HUES64 (cell line): ENCODE data around the gene RTN1.
A peak's percentile ranks its signal among the peaks of the same experiment; 100 is the strongest.
"Not testable (repeated sequence)": the region's sequence is repeated elsewhere in the genome, so short reads cannot be mapped to it uniquely, and the experiment has no call there.

Source experiments
- H3K27ac ChIP-seq: 2 replicates; pipeline ENCODE4 v1.7.0; 2013; ENCODE audit warnings: low read depth, low read length, inconsistent platforms
- H3K27me3 ChIP-seq: 2 replicates; pipeline ENCODE4 v1.6.1; 2013; ENCODE audit warnings: mild to moderate bottlenecking, low read length; ENCODE audit not compliant: insufficient read depth
- H3K36me3 ChIP-seq: 2 replicates; pipeline ENCODE4 v1.6.1; 2013; ENCODE audit warnings: mild to moderate bottlenecking, low read length; ENCODE audit not compliant: insufficient read depth
- H3K4me1 ChIP-seq: 2 replicates; pipeline ENCODE4 v1.6.1; 2013; ENCODE audit warnings: mild to moderate bottlenecking, low read length, moderate library complexity; ENCODE audit not compliant: insufficient read depth
- H3K4me3 ChIP-seq: 2 replicates; pipeline ENCODE4 v1.5.1; 2013; ENCODE audit warnings: mild to moderate bottlenecking, low read length, moderate library complexity
- H3K9ac ChIP-seq: 2 replicates; pipeline ENCODE4 v1.6.1; 2013; ENCODE audit warnings: mild to moderate bottlenecking, low read depth, low read length
- H3K9me3 ChIP-seq: 2 replicates; pipeline ENCODE4 v1.6.1; 2013; ENCODE audit warnings: low read depth, low read length; ENCODE audit not compliant: insufficient read depth
- WGBS: fragments of 150-250, 120-280 bp; methylation state at CpG from one replicate; pipeline ENCODE4 v1.1.7; 2013; ENCODE audit warnings: missing lambda C conversion rate; 5-methylcytosine and 5-hydroxymethylcytosine counted together

RTN1 gene

GRCh38 chr14:59675394-59675793, 195.2 kb downstream of the RTN1 start:
- WGBS, result no CpG with 5 or more reads among the region's 1 CpG
- peaks cover 2% of the 10 kb centered on the region; the same call in 1 of the 2 replicates for H3K4me1 ChIP-seq
- peaks cover 11% of the 10 kb centered on the region for H3K9me3 ChIP-seq
- no peaks in the 10 kb centered on the region for H3K36me3 ChIP-seq
- no peak overlapping the region for H3K4me3 ChIP-seq
- no peaks in the 10 kb centered on the region for H3K27me3 ChIP-seq
- H3K9ac ChIP-seq, result no peak overlapping the region
- no peak overlapping the region for H3K27ac ChIP-seq

DNA sequence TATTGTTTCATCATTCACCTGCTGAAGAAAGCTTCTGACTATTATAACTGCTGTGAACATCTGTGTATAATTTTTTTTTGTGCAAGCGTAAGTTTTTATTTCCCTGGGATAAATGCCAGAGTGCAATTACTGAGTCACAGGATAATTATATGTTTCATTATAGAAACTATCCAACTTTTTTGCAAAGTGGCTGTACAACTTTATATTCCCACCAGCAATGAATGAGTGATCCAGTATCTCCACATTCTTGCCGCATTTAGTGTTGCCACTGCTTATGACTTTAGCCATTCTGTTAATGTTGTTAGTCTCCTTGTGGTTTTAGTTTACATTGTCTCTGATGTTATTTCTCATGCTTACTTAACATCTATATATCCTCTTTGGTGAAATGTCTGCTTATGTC, 205.8 kb downstream of the RTN1 start:
- Histone ChIP-seq H3K36me3 (no peaks in the 10 kb centered on the region), H3K4me3 (no peak overlapping the region), H3K27ac (no peak overlapping the region), H3K9me3 (no peaks in the 10 kb centered on the region), H3K9ac (no peak overlapping the region), H3K4me1 (no peaks in the 10 kb centered on the region), H3K27me3 (no peaks in the 10 kb centered on the region)
- 100% methylated on average over 2 of the region's 2 CpGs for WGBS

DNA sequence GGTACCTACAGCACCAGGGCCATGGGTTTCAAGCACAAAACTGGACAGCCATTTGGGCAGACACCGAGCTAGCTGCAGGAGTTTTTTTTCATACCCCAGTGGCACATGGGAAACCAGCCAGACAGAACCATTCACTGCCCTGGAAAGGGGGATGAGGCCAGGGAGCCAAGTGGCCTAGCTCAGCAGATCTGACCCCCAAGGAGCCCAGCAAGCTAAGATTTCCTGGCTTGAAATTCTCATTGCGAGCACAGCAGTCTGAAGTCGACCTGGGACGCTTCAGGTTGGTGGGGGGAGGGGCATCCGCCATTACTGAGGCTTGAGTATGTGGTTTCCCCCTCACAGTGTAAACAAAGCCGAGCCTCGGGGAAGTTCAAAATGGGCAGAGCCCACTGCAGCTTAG, 212.8 kb downstream of the RTN1 start:
- 73% methylated on average over 7 of the region's 7 CpGs for WGBS
- Histone ChIP-seq H3K9me3 (no peaks in the 10 kb centered on the region), H3K4me3 (no peak overlapping the region), H3K4me1 (no peaks in the 10 kb centered on the region), H3K27me3 (no peaks in the 10 kb centered on the region), H3K36me3 (no peaks in the 10 kb centered on the region), H3K9ac (no peak overlapping the region), H3K27ac (no peak overlapping the region)

DNA sequence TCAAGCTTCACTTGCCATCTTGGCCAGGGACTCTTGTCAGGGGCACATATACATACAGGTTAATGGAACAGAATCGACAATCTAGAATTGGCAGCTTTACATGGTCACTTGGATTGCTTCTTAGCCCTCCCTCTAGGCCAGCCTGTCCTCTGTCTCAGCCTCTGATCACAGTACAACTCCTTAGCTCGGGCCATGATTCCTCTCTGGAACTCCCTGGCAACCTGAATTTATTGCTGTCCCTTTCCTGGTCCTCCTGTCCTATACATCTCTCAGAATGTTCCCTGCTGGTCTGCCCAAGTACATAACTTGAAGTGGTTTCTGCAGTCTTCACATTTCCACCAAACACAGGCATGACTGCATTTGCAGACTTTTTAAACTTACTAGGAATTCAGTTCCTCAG, 214.1 kb downstream of the RTN1 start:
- no peaks in the 10 kb centered on the region for H3K27me3 ChIP-seq
- 93% methylated on average over 2 of the region's 2 CpGs for WGBS
- no peak overlapping the region for H3K9ac ChIP-seq
- no peaks in the 10 kb centered on the region for H3K9me3 ChIP-seq
- no peak overlapping the region for H3K4me3 ChIP-seq
- no peak overlapping the region for H3K27ac ChIP-seq
- H3K36me3 ChIP-seq, result no peaks in the 10 kb centered on the region
- no peaks in the 10 kb centered on the region for H3K4me1 ChIP-seq

DNA sequence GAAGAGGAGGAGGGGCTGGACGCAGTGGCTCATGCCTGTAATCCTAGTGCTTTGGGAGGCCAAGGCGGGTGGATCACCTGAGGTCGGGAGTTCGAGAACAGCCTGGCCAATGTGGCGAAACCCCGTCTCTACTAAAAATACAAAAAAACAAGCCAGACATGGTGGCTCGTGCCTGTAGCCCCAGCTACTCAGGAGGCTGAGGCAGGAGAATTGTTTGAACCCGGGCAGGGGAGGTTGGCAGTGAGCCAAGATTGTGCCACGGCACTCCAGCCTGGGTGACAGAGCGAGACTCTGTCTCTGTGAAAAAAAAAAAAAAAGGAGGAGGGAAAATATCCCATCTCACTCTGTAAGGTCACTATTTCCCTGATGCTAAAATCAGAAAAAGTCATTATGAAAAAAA, 216.4 kb downstream of the RTN1 start:
- not testable (repeated sequence) for H3K27ac ChIP-seq, H3K9me3 ChIP-seq, H3K4me1 ChIP-seq, H3K9ac ChIP-seq, H3K4me3 ChIP-seq, H3K36me3 ChIP-seq, H3K27me3 ChIP-seq
- WGBS, result 93% methylated on average over 9 of the region's 10 CpGs

DNA sequence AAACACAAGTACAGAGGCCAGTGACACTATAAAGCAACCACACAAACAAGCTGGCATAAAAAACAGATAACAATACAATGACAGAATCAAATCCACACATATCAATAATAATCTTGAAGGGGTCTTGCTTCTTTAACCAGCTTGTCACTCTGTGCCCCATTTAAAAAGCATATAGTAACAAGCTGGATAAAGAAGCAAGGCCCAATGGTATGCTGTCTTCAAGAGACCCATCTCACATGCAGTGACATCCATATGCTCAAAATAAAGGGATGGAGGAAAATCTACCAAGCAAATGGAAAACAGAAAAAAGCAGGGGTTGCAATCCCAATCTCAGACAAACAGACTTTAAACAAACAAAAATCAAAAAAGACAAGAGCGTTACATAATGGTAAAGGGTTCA, 223.7 kb downstream of the RTN1 start:
- not testable (repeated sequence) for H3K36me3 ChIP-seq, H3K4me1 ChIP-seq, H3K27me3 ChIP-seq, H3K4me3 ChIP-seq, H3K27ac ChIP-seq, H3K9ac ChIP-seq
- H3K9me3 ChIP-seq, result peaks cover 36% of the 10 kb centered on the region
- 94% methylated on average over 1 of the region's 1 CpG for WGBS

GRCh38 chr14:59638885-59639284, 231.7 kb downstream of the RTN1 start:
- Histone ChIP-seq H3K36me3 (no peaks in the 10 kb centered on the region), H3K9me3 (peaks cover 15% of the 10 kb centered on the region), H3K9ac (no peak overlapping the region), H3K27ac (no peak overlapping the region), H3K4me1 (no peaks in the 10 kb centered on the region), H3K4me3 (no peak overlapping the region), H3K27me3 (no peaks in the 10 kb centered on the region)
- 93% methylated on average over 4 of the region's 4 CpGs for WGBS

GRCh38 chr14:59634617-59635016, 236.0 kb downstream of the RTN1 start:
- 77% methylated on average over 1 of the region's 2 CpGs for WGBS
- Histone ChIP-seq H3K4me1 (peaks cover 5% of the 10 kb centered on the region; the same call in 1 of the 2 replicates), H3K27me3 (peaks cover 23% of the 10 kb centered on the region), H3K4me3 (no peak overlapping the region), H3K9ac (no peak overlapping the region), H3K36me3 (no peaks in the 10 kb centered on the region), H3K9me3 (no peaks in the 10 kb centered on the region), H3K27ac (no peak overlapping the region)

GRCh38 chr14:59633486-59633885, 237.1 kb downstream of the RTN1 start:
- 76% methylated on average over 2 of the region's 3 CpGs for WGBS
- H3K27me3 ChIP-seq, result peaks cover 30% of the 10 kb centered on the region
- no peaks in the 10 kb centered on the region for H3K9me3 ChIP-seq

DNA sequence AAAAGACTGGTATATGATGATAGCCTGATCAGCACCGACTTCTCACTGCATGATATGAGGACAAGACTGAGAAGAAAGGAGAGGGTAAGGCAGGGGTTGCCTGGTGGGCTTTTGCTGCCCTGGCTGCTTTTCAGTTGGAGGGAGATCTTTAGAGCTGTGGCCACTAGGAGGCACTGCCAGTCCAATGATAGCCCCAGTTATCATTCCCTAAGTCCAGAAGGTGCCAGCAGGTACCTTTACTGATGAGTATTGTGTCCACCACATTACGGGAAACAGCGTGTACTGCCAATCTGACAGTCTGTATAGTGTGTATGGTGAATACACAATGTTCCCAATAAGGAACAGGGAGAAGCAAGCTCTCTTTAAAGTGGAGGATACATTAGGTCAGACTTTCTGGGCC, 238.2 kb downstream of the RTN1 start:
- H3K4me1 ChIP-seq, result peaks cover 5% of the 10 kb centered on the region; the same call in 1 of the 2 replicates
- WGBS, result 70% methylated on average over 3 of the region's 3 CpGs
- no peak overlapping the region for H3K4me3 ChIP-seq
- no peak overlapping the region for H3K27ac ChIP-seq
- peaks cover 30% of the 10 kb centered on the region for H3K27me3 ChIP-seq
- H3K9ac ChIP-seq, result no peak overlapping the region
- H3K36me3 ChIP-seq, result no peaks in the 10 kb centered on the region
- no peaks in the 10 kb centered on the region for H3K9me3 ChIP-seq

More at GRCh38 chr14:59633486-59633885, 237.1 kb downstream of the RTN1 start:
- Histone ChIP-seq H3K9ac (no peak overlapping the region), H3K4me3 (no peak overlapping the region), H3K4me1 (peaks cover 5% of the 10 kb centered on the region; the same call in 1 of the 2 replicates), H3K36me3 (no peaks in the 10 kb centered on the region), H3K27ac (no peak overlapping the region)

DNA sequence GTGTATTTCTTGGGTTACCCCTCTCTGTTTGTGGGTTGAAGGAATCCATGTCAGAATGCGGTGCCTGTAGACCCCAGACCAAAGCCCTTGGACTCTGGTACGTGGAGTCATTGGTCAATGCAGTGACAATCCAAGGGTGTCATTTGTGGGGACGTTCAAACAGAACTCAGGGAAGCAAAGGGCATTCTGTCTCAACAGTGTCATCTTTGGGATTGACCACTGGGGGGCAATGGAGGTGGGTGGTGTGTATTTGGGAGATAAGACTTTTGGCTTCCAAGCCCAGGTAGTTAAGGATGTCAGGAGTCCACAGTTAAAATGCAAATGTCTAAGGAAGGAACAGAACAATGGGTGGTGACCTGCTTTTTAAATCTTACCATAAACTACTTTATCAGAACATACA, 239.3 kb downstream of the RTN1 start:
- peaks cover 33% of the 10 kb centered on the region for H3K27me3 ChIP-seq
- 21% methylated on average over 3 of the region's 3 CpGs for WGBS

GRCh38 chr14:59630288-59630963, 240.2 kb downstream of the RTN1 start:
- Histone ChIP-seq H3K27ac (no peak overlapping the region), H3K9ac (peak overlapping the region; percentile 73), H3K9me3 (no peaks in the 10 kb centered on the region), H3K4me1 (peaks cover 5% of the 10 kb centered on the region; the same call in 1 of the 2 replicates), H3K27me3 (peaks cover 33% of the 10 kb centered on the region), H3K36me3 (no peaks in the 10 kb centered on the region), H3K4me3 (peak overlapping the region; percentile 65)
- 1% methylated on average over 57 of the region's 57 CpGs for WGBS

More for the DNA sequence above, 239.3 kb downstream of the RTN1 start:
- Histone ChIP-seq H3K9ac (no peak overlapping the region), H3K4me3 (no peak overlapping the region; the same call in 1 of the 2 replicates), H3K36me3 (no peaks in the 10 kb centered on the region), H3K9me3 (no peaks in the 10 kb centered on the region), H3K27ac (no peak overlapping the region), H3K4me1 (peaks cover 5% of the 10 kb centered on the region; the same call in 1 of the 2 replicates)
